NCI-H1417 treated with DMSO at 0.1 percent for 48 hours (cell line): ENCODE results near the gene HLA-DQB1.
"Not testable (repeated sequence)": the region's sequence is repeated elsewhere in the genome, so short reads cannot be mapped to it uniquely, and the experiment has no call there.

Source experiments
- DNase-seq: peaks from one replicate; lab custom pipeline; 2025; lab: John Stamatoyannopoulos, UW

HLA-DQB1 gene

GRCh38 chr6:32662099-32662498 lies 4.4 kb downstream of the HLA-DQB1 start:
- no peak for DNase-seq

DNA sequence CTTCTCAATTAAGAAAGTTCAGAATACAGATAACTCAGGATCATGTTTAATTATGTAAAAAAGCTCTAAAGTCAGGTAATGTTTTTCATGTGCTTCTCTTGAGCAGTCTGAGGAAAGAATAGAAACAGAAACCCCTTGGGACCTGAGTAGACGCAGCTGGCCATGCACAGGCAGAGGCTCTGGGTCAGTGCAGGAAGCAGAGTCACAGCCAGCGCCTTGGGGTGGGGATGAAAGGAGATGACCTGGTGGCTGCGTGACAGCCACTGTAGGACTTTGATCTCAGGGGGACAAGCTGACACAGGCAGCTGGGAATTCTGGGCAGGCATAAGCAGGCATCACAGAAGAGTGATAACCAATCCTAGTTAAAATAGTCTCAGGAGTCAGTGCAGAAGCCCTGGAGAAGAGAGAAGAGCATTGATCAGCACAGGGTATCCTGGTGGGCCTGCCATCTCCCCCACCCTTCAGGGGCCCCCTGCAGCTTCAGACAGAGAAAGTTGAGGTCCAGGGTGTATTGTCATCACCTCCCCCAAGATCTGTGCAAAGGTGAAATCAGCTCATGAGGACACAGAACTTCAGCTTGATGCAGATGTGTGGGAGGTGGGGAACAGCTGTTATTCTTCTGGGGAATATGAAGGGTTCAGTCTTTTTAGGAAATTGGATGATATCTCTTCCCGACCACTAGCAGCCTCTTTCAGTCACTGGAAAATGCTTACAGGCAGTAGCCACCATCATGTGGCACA lies 6.4 kb downstream of the HLA-DQB1 start:
- DNase-seq, result no peak

- DNase-seq, result no peak
Observed at GRCh38 chr6:32658268-32658897, 8.1 kb downstream of the HLA-DQB1 start.

DNA sequence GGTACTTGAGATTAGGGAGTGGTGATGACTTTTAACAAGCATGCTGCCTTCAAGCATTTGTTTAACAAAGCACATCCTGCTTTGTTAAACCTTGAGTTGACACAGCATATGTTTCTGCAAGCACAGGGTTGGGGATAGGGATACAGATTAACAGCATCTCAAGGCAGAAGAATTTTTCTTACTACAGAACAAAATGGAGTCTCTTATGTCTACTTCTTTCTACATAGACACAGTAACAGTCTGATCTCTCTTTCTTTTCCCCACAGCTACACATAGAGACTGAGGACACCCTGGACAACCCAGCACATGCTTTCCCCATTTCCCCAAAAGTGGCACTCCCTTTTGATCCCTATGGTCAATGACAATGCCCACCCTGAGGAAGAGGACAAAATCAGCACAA lies 8.6 kb downstream of the HLA-DQB1 start:
- DNase-seq, result not testable (repeated sequence)

GRCh38 chr6:32657329-32657728 lies 9.1 kb downstream of the HLA-DQB1 start:
- not testable (repeated sequence) for DNase-seq

DNA sequence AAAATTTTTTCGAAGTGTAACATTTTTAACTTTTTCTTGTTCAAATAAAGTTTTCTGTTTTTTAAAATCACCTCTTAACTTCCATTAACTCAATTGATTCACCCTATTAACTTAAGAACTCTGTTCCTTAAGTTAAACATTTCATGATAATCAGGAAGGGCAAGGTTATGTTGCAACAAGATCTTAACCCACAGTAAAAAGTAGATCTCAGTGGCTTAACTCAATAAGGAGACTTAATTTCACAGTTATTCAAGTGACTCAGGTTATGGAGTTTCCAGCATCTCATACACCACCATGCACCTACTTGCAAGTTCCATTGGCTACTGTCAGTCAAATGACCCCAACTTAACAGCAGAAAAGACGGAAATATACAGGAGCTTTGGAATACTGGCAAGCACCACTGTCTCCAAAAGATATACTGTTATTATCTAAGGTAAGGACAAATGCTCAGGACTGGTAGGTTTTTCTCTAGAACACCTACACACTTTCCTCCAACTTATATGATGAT lies 11.2 kb downstream of the HLA-DQB1 start:
- no peak for DNase-seq

GRCh38 chr6:32645047-32645703 lies 21.3 kb downstream of the HLA-DQB1 start:
- no peak for DNase-seq

DNA sequence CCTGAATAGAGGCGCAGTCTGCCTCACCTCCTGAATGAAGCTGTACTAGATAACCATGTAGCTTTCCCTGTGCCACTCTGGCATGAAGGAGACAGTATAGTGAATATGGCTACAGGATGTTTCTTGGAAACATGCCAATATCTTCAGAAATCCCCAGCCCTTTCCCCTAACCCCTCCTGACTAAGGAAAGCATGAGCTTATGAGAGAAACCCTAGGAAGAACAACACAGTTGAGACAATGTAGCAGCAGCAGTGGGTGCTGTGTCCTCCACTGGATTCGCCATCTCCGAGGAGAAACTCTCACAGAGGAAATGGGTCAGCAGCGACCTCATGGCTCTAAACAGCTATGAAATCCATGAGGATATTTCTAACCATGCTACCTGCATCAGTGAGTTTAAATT lies 22.6 kb downstream of the HLA-DQB1 start:
- DNase-seq, result no peak

- no peak for DNase-seq
Observed at GRCh38 chr6:32642720-32643106, 23.7 kb downstream of the HLA-DQB1 start.

DNA sequence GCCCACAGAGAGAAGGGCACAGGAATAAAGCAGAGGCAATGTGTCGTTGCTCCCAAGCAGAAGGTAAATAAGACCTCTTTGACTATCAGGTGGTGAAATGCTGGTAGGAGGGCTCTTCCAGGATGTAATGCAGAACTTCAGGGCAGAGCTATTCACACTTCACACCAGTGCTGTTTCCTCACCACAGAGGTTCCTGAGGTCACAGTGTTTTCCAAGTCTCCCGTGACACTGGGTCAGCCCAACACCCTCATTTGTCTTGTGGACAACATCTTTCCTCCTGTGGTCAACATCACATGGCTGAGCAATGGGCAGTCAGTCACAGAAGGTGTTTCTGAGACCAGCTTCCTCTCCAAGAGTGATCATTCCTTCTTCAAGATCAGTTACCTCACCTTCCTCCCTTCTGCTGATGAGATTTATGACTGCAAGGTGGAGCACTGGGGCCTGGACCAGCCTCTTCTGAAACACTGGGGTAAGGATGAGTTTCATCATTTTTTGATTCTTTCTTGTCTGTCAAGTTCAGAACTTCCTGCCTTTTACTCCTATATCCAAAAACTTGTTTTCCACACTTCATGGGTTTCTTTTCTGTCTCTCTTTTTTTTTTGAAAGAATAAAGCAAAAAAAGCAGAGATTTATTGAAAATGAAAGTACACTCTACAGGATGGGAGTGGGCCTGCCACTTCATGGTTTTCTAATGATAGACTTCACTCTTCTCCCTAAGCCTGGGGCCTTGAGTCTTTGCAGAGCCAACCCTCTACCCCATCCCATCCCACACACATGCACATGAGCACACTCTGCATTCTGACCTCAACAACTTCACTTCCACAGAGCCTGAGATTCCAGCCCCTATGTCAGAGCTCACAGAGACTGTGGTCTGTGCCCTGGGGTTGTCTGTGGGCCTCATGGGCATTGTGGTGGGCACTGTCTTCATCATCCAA lies 24.4 kb downstream of the HLA-DQB1 start:
- not testable (repeated sequence) for DNase-seq

DNA sequence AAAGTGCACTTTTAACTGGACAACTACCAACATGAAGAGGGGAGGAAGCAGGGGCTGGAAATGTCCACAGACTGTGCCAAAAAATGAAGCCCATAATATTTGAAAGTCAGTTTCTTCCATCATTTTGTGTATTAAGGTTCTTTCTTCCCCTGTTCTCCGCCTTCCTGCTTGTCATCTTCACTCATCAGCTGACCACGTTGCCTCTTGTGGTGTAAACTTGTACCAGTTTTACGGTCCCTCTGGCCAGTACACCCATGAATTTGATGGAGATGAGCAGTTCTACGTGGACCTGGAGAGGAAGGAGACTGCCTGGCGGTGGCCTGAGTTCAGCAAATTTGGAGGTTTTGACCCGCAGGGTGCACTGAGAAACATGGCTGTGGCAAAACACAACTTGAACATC lies 25.3 kb downstream of the HLA-DQB1 start:
- DNase-seq, result no peak

GRCh38 chr6:32639440-32640394 lies 26.7 kb downstream of the HLA-DQB1 start:
- no peak for DNase-seq

DNA sequence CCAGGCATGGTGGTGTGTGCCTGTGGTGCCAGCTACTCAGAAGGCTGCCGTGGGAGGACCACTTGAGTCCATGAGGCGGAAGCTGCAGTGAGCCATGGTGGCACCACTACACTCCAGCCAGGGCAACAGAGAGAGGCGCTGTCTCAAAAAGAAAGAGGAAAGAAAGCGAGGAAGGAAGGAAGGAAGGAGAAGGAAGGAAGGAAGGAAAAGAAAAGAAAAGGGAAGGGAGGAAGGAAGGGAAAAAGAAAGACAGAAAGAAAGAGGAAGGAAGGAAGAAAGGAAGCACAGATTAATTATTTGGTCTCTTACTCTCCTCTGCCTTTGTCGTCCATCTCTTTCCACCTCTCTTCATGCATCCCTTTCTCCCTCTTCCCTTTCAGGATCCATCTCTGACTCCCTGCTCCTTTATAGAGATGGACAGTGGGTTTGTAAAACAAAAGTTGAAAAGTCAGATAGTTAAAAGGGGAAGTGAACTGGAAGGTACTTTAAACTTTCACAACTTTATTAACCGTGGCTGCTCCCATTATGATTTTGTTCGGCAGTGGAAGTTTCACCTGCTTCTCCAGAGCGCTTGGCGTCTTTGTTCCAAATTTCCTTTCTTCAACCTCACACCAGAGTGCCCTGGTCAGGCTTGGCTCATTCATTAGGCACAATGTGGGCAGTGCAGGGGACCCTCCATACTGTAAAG lies 27.8 kb downstream of the HLA-DQB1 start:
- DNase-seq, result no peak

DNA sequence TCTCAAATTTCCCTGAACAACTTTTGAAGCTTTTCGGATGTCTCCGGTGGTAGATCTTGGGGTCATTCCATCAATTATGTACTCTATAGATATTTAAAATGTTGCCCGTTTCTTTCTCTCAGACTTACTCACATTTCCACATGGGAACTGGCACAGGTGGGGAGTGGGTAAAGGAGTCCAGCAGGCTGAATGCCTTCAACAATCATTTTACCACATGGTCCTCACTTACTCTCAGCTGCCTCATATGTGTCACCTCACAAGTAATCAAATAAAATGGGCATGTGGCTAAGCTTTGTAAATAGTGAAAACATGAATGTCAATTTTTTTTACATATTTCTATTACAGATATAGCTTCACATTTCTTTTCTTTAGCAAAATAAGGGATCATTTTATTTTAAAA lies 28.6 kb downstream of the HLA-DQB1 start:
- no peak for DNase-seq

DNA sequence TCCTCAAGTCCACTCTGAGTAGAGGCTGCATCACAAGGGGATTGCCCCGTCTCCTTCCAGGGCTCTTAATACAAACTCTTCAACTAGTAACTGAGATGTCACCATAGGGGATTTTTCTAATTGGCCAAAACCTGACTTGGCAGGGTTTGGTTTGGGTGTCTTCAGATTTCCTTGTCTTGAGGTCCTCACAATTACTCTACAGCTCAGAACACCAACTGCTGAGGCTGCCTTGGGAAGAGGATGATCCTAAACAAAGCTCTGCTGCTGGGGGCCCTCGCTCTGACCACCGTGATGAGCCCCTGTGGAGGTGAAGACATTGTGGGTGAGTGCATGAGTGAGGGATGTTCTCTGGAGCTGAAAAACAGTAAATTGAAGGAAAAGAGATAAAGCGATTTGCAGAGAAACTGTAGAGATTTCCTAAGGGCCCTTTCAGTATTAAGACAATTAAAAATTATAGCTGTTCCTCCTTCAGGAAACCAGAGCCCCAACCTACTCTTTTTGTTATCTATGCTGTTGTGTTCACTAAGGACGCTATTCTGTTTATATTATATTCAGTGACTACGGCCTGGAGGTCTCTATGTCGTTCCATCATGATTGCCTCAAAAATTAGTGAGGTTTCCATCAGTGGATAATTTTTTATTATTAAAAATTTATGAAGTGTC lies 29.1 kb downstream of the HLA-DQB1 start, which contains the start of gene HLA-DQA1:
Gene HLA-DQA1 (plus strand): TSS at position 188 of the 662 bp plus-strand sequence. CDS start 53 bp downstream, at position 241.
- DNase-seq, result no peak

GRCh38 chr6:32635526-32636123 lies 30.8 kb downstream of the HLA-DQB1 start:
- no peak for DNase-seq

DNA sequence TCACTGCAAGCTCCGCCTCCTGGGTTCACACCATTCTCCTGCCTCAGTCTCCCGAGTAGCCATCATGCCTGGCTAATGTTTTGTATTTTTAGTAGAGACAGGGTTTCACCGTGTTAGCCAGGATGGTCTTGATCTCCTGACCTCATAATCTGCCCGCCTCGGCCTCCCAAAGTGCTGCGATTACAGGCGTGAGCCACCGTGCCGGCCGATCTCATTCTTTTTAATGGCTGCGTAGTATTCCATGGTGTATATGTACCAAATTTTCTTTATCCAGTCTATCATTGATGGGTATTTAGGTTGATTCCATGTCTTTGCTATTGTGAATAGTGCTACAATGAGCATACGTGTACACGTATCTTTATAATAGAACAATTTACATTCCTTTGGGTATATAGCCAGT lies 36.7 kb downstream of the HLA-DQB1 start:
- not testable (repeated sequence) for DNase-seq

GRCh38 chr6:32627831-32628230 lies 38.6 kb downstream of the HLA-DQB1 start:
- DNase-seq, result no peak

DNA sequence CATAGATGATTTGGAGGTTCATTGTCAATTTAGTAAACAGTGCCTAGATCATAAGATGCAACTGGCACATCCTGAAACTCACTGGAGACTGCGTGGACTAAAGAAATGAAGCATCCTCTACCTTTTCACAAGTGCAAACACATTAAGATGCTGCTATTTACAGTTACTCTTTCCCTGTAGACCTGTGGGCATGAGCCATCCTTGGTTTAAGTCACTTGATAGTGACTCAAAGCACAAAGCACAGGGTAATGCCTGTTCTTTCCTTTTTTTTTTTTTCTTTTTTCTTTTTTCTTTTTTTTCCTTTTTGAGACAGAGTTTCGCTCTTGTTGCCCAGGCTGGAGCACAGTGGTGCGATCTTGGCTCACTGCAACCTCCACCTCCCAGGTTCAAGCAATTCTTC lies 39.2 kb downstream of the HLA-DQB1 start:
- no peak for DNase-seq
